HepG2 (cell line): Measurements from ENCODE around the gene OTOP2. TPM values are rescaled to one million over a fixed set of nuclear protein-coding genes. Genes with fewer than 3 reads are reported as not detected.
A peak's percentile ranks its signal among the peaks of the same experiment; 100 is the strongest.

Experiments
- ARHGAP35 ChIP-seq: sonication (generic); formaldehyde crosslinking; IDR thresholded peaks from 2 replicates; pipeline ENCODE4 v1.9.0; 2022; ENCODE audit warnings: mild to moderate bottlenecking, inconsistent platforms, moderate library complexity, missing genetic modification reagents, borderline replicate concordance
- HNRNPH1 ChIP-seq: fragments of 200-400 bp; formaldehyde crosslinking; optimal IDR thresholded peaks from 2 replicates; pipeline ENCODE3; 2017; ENCODE audit warnings: mild to moderate bottlenecking, low read depth, low read length
- KAT2B ChIP-seq: fragments of 150-350 bp; IDR thresholded peaks from 2 replicates; pipeline ENCODE4 v1.6.1; 2014; ENCODE audit warnings: low read depth, low read length, borderline replicate concordance
- KLF16 ChIP-seq, 2 experiments: sonication (generic) in 1 of 2; formaldehyde crosslinking in 1 of 2; IDR thresholded peaks; 2 replicates each; pipeline versions ENCODE4 v1.6.1 to v1.8.0; 2016 to 2023; ENCODE audit warnings: missing genetic modification reagents in 2 of 2, missing compliant biosample characterization in 1 of 2
- SIN3B ChIP-seq: fragments of 150-350 bp; IDR thresholded peaks from 2 replicates; pipeline ENCODE4 v1.6.1; 2014; ENCODE audit warnings: low read length
- TBX3 ChIP-seq: fragments of 450-650 bp; IDR thresholded peaks from 2 replicates; pipeline ENCODE4 v1.6.1; 2017; ENCODE audit warnings: antibody characterized with exemption, mild to moderate bottlenecking, inconsistent platforms, borderline replicate concordance
- U2AF1 ChIP-seq: fragments of 200-400 bp; formaldehyde crosslinking; optimal IDR thresholded peaks from 2 replicates; pipeline ENCODE3; 2017; ENCODE audit warnings: mild to moderate bottlenecking, low read depth, low read length
- ZFP36L2 ChIP-seq: sonication (generic); formaldehyde crosslinking; IDR thresholded peaks from 2 replicates; pipeline ENCODE4 v1.4.0; 2020; ENCODE audit warnings: missing genetic modification reagents
- ZFYVE20 ChIP-seq: sonication (generic); formaldehyde crosslinking; IDR thresholded peaks from 2 replicates; pipeline ENCODE4 v1.8.0; 2023; ENCODE audit warnings: low read depth, mild to moderate bottlenecking, moderate library complexity, missing genetic modification reagents, borderline replicate concordance
- ZNF558 ChIP-seq: sonication (generic); formaldehyde crosslinking; IDR thresholded peaks from 2 replicates; pipeline ENCODE4 v1.9.0; 2022; ENCODE audit warnings: mild to moderate bottlenecking, missing genetic modification reagents, borderline replicate concordance
- ZNF598 ChIP-seq: sonication (generic); formaldehyde crosslinking; IDR thresholded peaks from 2 replicates; pipeline ENCODE4 v1.5.1; 2020; ENCODE audit warnings: mild to moderate bottlenecking, missing genetic modification reagents, borderline replicate concordance
- polyA plus RNA-seq, 8 experiments: library from polyadenylated mRNA; depleted of rRNA in 3 of 8; stranded (reverse) in 7 of 8; unstranded in 1 of 8; fragments of >200 nt; fragmentation: Illumina TruSeq in 4 of 8; extraction: Trizol in 4 of 8; gene quantifications; 2 replicates each; pipeline versions ENCODE4 v1.2.1 to v1.2.3, GENCODE V29; 2011 to 2016; ENCODE audit warnings: low read depth in 4 of 8, missing spikeins in 1 of 8, mixed read lengths in 1 of 8; ENCODE audit not compliant: insufficient read depth in 1 of 8
- total RNA-seq, 5 experiments: library from RNA; depleted of rRNA; stranded (reverse); fragments of >200 nt; fragmentation: Illumina TruSeq; extraction: Trizol; gene quantifications; 2 replicates each; pipeline ENCODE4 v1.2.3, GENCODE V29; 2016; ENCODE audit warnings: low read depth in 1 of 5
- TF ChIP-seq, protein P1 (sequence below): sonication (generic); formaldehyde crosslinking; IDR thresholded peaks from 2 replicates; pipeline ENCODE4 v1.4.0; 2020; ENCODE audit warnings: missing genetic modification reagents
- TF ChIP-seq, protein P2 (sequence below), 2 experiments: IDR thresholded peaks; 2 replicates each; pipeline ENCODE4 v1.6.1; 2011 to 2012; ENCODE audit warnings: low read length in 2 of 2, borderline replicate concordance in 1 of 2, low read depth in 1 of 2, mild to moderate bottlenecking in 1 of 2, moderate library complexity in 1 of 2
- TF ChIP-seq, protein P3 (sequence below): sonication (generic); formaldehyde crosslinking; IDR thresholded peaks from 2 replicates; pipeline ENCODE4 v1.4.0; 2020; ENCODE audit warnings: mild to moderate bottlenecking, missing genetic modification reagents
- TF ChIP-seq, protein P4 (sequence below): sonication (generic); formaldehyde crosslinking; IDR thresholded peaks from 2 replicates; pipeline ENCODE4 v1.4.0; 2020; ENCODE audit warnings: missing genetic modification reagents, mild to moderate bottlenecking, borderline replicate concordance

Gene OTOP2
- total and polyA plus RNA-seq, 2 of the 13 experiments (the other 11 are each of a cell fraction or from before 2014, with no cell fraction given), result not detected

DNA sequence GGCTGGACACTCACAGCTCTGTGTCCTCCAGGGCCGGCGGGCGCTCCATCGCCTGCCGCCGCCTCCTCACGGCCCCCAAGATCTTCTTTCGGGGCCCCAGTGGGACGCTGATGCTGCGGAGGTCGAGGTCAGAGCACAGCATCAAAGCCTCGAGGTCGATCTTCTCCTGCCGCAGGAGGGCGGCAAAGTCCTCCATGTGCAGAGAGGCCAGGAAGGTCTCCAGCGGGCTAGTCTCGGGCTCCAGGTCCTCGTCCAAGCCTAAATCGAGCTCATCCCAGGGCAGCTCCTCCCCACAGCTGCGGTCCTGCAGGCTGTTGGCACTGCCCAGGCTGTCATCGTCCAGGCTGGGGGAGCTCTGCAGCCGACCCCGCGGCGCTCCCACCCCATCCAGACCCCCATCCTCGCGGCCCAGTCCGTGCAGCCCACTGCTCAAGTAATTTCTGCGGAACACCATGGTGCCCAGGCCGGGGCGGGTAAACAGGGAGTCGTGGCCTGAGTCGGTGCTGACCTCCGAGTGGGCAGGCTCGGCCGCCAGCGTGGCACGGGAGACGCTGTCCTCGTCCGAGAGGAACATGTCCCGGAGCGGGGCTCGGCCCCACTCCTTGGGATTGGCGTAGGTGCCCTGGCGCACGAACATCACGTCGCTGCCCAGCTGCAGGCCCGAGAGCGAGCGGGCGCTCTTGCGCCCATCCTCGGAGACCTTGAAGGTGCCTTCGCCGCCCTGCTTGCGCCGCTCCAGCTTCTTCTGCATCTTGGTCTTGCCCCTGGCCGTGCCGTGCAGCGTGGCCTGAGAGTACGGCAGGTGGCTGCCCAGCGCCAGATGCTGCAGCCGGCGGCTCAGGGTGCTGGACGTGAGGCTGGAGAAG is 4.4 kb upstream of the OTOP2 start (continued):
- TF ChIP-seq, protein P1, sequence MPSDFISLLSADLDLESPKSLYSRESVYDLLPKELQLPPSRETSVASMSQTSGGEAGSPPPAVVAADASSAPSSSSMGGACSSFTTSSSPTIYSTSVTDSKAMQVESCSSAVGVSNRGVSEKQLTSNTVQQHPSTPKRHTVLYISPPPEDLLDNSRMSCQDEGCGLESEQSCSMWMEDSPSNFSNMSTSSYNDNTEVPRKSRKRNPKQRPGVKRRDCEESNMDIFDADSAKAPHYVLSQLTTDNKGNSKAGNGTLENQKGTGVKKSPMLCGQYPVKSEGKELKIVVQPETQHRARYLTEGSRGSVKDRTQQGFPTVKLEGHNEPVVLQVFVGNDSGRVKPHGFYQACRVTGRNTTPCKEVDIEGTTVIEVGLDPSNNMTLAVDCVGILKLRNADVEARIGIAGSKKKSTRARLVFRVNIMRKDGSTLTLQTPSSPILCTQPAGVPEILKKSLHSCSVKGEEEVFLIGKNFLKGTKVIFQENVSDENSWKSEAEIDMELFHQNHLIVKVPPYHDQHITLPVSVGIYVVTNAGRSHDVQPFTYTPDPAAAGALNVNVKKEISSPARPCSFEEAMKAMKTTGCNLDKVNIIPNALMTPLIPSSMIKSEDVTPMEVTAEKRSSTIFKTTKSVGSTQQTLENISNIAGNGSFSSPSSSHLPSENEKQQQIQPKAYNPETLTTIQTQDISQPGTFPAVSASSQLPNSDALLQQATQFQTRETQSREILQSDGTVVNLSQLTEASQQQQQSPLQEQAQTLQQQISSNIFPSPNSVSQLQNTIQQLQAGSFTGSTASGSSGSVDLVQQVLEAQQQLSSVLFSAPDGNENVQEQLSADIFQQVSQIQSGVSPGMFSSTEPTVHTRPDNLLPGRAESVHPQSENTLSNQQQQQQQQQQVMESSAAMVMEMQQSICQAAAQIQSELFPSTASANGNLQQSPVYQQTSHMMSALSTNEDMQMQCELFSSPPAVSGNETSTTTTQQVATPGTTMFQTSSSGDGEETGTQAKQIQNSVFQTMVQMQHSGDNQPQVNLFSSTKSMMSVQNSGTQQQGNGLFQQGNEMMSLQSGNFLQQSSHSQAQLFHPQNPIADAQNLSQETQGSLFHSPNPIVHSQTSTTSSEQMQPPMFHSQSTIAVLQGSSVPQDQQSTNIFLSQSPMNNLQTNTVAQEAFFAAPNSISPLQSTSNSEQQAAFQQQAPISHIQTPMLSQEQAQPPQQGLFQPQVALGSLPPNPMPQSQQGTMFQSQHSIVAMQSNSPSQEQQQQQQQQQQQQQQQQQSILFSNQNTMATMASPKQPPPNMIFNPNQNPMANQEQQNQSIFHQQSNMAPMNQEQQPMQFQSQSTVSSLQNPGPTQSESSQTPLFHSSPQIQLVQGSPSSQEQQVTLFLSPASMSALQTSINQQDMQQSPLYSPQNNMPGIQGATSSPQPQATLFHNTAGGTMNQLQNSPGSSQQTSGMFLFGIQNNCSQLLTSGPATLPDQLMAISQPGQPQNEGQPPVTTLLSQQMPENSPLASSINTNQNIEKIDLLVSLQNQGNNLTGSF (CRISPR knock-in tag), result 0 out of 2 replicates have a peak, but pooled peaks have one; percentile 37
- no peak for TF ChIP-seq KAT2B
- TF ChIP-seq, protein P2, sequence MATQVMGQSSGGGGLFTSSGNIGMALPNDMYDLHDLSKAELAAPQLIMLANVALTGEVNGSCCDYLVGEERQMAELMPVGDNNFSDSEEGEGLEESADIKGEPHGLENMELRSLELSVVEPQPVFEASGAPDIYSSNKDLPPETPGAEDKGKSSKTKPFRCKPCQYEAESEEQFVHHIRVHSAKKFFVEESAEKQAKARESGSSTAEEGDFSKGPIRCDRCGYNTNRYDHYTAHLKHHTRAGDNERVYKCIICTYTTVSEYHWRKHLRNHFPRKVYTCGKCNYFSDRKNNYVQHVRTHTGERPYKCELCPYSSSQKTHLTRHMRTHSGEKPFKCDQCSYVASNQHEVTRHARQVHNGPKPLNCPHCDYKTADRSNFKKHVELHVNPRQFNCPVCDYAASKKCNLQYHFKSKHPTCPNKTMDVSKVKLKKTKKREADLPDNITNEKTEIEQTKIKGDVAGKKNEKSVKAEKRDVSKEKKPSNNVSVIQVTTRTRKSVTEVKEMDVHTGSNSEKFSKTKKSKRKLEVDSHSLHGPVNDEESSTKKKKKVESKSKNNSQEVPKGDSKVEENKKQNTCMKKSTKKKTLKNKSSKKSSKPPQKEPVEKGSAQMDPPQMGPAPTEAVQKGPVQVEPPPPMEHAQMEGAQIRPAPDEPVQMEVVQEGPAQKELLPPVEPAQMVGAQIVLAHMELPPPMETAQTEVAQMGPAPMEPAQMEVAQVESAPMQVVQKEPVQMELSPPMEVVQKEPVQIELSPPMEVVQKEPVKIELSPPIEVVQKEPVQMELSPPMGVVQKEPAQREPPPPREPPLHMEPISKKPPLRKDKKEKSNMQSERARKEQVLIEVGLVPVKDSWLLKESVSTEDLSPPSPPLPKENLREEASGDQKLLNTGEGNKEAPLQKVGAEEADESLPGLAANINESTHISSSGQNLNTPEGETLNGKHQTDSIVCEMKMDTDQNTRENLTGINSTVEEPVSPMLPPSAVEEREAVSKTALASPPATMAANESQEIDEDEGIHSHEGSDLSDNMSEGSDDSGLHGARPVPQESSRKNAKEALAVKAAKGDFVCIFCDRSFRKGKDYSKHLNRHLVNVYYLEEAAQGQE (IDR thresholded peaks at IDR 0.05; ENCODE audit: borderline replicate concordance in 1 of 2, low read depth in 1 of 2, low read length in 2 of 2), result no peak
- no peak for TF ChIP-seq ZFYVE20 (CRISPR knock-in tag)
- no peak for TF ChIP-seq KLF16 (CRISPR knock-in tag; IDR thresholded peaks at IDR 0.05)
- no peak for TF ChIP-seq ARHGAP35
- TF ChIP-seq, protein P3, sequence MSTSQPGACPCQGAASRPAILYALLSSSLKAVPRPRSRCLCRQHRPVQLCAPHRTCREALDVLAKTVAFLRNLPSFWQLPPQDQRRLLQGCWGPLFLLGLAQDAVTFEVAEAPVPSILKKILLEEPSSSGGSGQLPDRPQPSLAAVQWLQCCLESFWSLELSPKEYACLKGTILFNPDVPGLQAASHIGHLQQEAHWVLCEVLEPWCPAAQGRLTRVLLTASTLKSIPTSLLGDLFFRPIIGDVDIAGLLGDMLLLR (CRISPR knock-in tag), result no peak
- no peak for TF ChIP-seq HNRNPH1
- TF ChIP-seq ZFP36L2 (CRISPR knock-in tag), result no peak
- TF ChIP-seq ZNF558, result no peak
- no peak for TF ChIP-seq U2AF1
- TF ChIP-seq, protein P4, sequence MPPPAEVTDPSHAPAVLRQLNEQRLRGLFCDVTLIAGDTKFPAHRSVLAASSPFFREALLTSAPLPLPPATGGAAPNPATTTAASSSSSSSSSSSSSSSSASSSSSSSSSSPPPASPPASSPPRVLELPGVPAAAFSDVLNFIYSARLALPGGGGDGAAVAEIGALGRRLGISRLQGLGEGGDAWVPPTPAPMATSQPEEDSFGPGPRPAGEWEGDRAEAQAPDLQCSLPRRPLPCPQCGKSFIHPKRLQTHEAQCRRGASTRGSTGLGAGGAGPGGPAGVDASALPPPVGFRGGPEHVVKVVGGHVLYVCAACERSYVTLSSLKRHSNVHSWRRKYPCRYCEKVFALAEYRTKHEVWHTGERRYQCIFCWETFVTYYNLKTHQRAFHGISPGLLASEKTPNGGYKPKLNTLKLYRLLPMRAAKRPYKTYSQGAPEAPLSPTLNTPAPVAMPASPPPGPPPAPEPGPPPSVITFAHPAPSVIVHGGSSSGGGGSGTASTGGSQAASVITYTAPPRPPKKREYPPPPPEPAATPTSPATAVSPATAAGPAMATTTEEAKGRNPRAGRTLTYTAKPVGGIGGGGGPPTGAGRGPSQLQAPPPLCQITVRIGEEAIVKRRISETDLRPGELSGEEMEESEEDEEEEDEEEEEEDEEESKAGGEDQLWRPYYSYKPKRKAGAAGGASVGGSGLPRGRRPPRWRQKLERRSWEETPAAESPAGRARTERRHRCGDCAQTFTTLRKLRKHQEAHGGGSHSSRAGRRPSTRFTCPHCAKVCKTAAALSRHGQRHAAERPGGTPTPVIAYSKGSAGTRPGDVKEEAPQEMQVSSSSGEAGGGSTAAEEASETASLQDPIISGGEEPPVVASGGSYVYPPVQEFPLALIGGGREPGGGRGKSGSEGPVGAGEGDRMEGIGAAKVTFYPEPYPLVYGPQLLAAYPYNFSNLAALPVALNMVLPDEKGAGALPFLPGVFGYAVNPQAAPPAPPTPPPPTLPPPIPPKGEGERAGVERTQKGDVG (CRISPR knock-in tag), result no peak
- no peak for TF ChIP-seq SIN3B
- TF ChIP-seq TBX3, result no peak
- peak; percentile 55; the same call in 1 of the 2 replicates for TF ChIP-seq ZNF598 (CRISPR knock-in tag)
